Osteoblast (primary cell): ENCODE data around the gene TTC23L. TPM values are rescaled to one million over a fixed set of nuclear protein-coding genes. Genes with fewer than 3 reads are reported as not detected.
"Not testable (repeated sequence)": the region's sequence is repeated elsewhere in the genome, so short reads cannot be mapped to it uniquely, and the experiment has no call there.

Source experiments
- DNase-seq: peaks from one replicate; pipeline ENCODE4 v3.0.0; 2011; ENCODE audit warnings: low spot score, mixed read lengths; ENCODE audit not compliant: insufficient read length; ENCODE audit errors: missing footprints
- H2AFZ ChIP-seq: 2 replicates; pipeline ENCODE4 v1.6.0; 2011; ENCODE audit warnings: mild to moderate bottlenecking, low read length
- H3K27ac ChIP-seq: 2 replicates; pipeline ENCODE4 v1.5.1; 2011; ENCODE audit warnings: mild to moderate bottlenecking, low read depth, low read length, moderate library complexity
- H3K27me3 ChIP-seq: 2 replicates; pipeline ENCODE4 v1.6.0; 2012; ENCODE audit warnings: mild to moderate bottlenecking, control low read depth, inconsistent platforms, low read length, moderate library complexity; ENCODE audit not compliant: insufficient read depth
- H3K36me3 ChIP-seq: 2 replicates; pipeline ENCODE4 v1.5.1; 2011; ENCODE audit warnings: mild to moderate bottlenecking, low read length, control low read depth, moderate library complexity; ENCODE audit not compliant: insufficient read depth
- H3K4me1 ChIP-seq: 2 replicates; pipeline ENCODE4 v1.5.1; 2011; ENCODE audit warnings: mild to moderate bottlenecking, low read length, control low read depth, moderate library complexity; ENCODE audit not compliant: insufficient read depth
- H3K4me2 ChIP-seq: 2 replicates; pipeline ENCODE4 v1.6.0; 2011; ENCODE audit warnings: mild to moderate bottlenecking, low read length; ENCODE audit not compliant: insufficient read depth
- H3K4me3 ChIP-seq: fragments of 200-600 bp; sonication (generic); 3 replicates; pipeline ENCODE4 v1.5.1; 2012; ENCODE audit warnings: mild to moderate bottlenecking, low read length, inconsistent platforms; ENCODE audit not compliant: insufficient read depth
- H3K79me2 ChIP-seq: 2 replicates; pipeline ENCODE4 v1.6.0; 2012; ENCODE audit warnings: mild to moderate bottlenecking, low read length, control low read depth, inconsistent platforms; ENCODE audit not compliant: insufficient read depth
- H3K9me3 ChIP-seq: 2 replicates; pipeline ENCODE4 v1.5.1; 2011; ENCODE audit warnings: low read depth, low read length, control low read depth
- H4K20me1 ChIP-seq: 2 replicates; pipeline ENCODE4 v1.6.0; 2012; ENCODE audit warnings: mild to moderate bottlenecking, low read length, control low read depth; ENCODE audit not compliant: insufficient read depth
- CTCF ChIP-seq: IDR thresholded peaks from 2 replicates; pipeline ENCODE4 v1.5.1; 2011; ENCODE audit warnings: mild to moderate bottlenecking, low read depth, low read length, moderate library complexity; ENCODE audit errors: extremely low read depth
- total RNA-seq: library from RNA; depleted of rRNA; stranded (reverse); fragments of >200 nt; gene quantifications from 2 replicates; pipeline ENCODE4 v1.2.3, GENCODE V29; 2012

The TTC23L gene
- total RNA-seq, 1 donor, result not detected

GRCh38 chr5:34820593-34820992, 18.4 kb upstream of the TTC23L start:
- H3K4me1 ChIP-seq, result peaks cover 4% of the 10 kb centered on the region
- peaks cover 77% of the 10 kb centered on the region for H3K36me3 ChIP-seq

GRCh38 chr5:34822956-34823715, 15.8 kb upstream of the TTC23L start:
- H3K79me2 ChIP-seq, result peaks cover 6% of the 10 kb centered on the region
- H3K36me3 ChIP-seq, result peaks cover 83% of the 10 kb centered on the region
- no peak overlapping the region for H3K4me3 ChIP-seq
- H2AFZ ChIP-seq, result no peak overlapping the region
- no peaks in the 10 kb centered on the region for H3K9me3 ChIP-seq
- no peaks in the 10 kb centered on the region for H3K27me3 ChIP-seq
- H3K27ac ChIP-seq, result no peak overlapping the region
- H3K4me1 ChIP-seq, result no peaks in the 10 kb centered on the region
- peaks cover 3% of the 10 kb centered on the region for H4K20me1 ChIP-seq
- no peak for TF ChIP-seq CTCF
- DNase-seq, result no peak
- H3K4me2 ChIP-seq, result no peak overlapping the region

More at GRCh38 chr5:34820593-34820992, 18.4 kb upstream of the TTC23L start:
- Histone ChIP-seq H3K27me3 (no peaks in the 10 kb centered on the region), H4K20me1 (no peaks in the 10 kb centered on the region), H3K4me3 (no peak overlapping the region), H3K79me2 (peaks cover 2% of the 10 kb centered on the region), H3K4me2 (no peak overlapping the region), H3K9me3 (no peaks in the 10 kb centered on the region), H2AFZ (no peak overlapping the region), H3K27ac (no peak overlapping the region)
- TF ChIP-seq CTCF, result no peak
- DNase-seq, result no peak

GRCh38 chr5:34826347-34826746, 12.6 kb upstream of the TTC23L start:
- peaks cover 84% of the 10 kb centered on the region for H3K36me3 ChIP-seq
- H3K4me2 ChIP-seq, result no peak overlapping the region
- DNase-seq, result no peak
- H3K4me1 ChIP-seq, result no peaks in the 10 kb centered on the region
- TF ChIP-seq CTCF, result no peak
- H3K9me3 ChIP-seq, result no peaks in the 10 kb centered on the region
- H3K4me3 ChIP-seq, result no peak overlapping the region
- H3K27ac ChIP-seq, result no peak overlapping the region
- peaks cover 6% of the 10 kb centered on the region for H3K79me2 ChIP-seq
- no peaks in the 10 kb centered on the region for H3K27me3 ChIP-seq
- no peak overlapping the region for H2AFZ ChIP-seq
- H4K20me1 ChIP-seq, result peaks cover 3% of the 10 kb centered on the region

- TF ChIP-seq CTCF, result no peak
- H3K36me3 ChIP-seq, result peaks cover 93% of the 10 kb centered on the region
Observed at GRCh38 chr5:34827588-34828506, 11.1 kb upstream of the TTC23L start.

GRCh38 chr5:34830827-34831226, 8.1 kb upstream of the TTC23L start:
- not testable (repeated sequence) for H2AFZ ChIP-seq, H3K27me3 ChIP-seq, H4K20me1 ChIP-seq, H3K79me2 ChIP-seq, H3K4me1 ChIP-seq, DNase-seq, H3K27ac ChIP-seq, H3K4me2 ChIP-seq, H3K9me3 ChIP-seq, H3K4me3 ChIP-seq
- peaks cover 78% of the 10 kb centered on the region for H3K36me3 ChIP-seq

More at GRCh38 chr5:34827588-34828506, 11.1 kb upstream of the TTC23L start:
- Histone ChIP-seq H3K4me2 (no peak overlapping the region), H3K4me3 (no peak overlapping the region), H4K20me1 (peaks cover 3% of the 10 kb centered on the region), H3K4me1 (no peaks in the 10 kb centered on the region), H3K27ac (no peak overlapping the region), H3K27me3 (no peaks in the 10 kb centered on the region), H3K9me3 (no peaks in the 10 kb centered on the region), H3K79me2 (peaks cover 6% of the 10 kb centered on the region), H2AFZ (no peak overlapping the region)
- no peak for DNase-seq
